ENCODE measurements around the gene GJB1. TPM values are rescaled to one million over a fixed set of nuclear protein-coding genes. Genes with fewer than 3 reads are reported as not detected.

Gene GJB1
- total RNA-seq, 1 experiment from 2014 or later: not detected

DNA sequence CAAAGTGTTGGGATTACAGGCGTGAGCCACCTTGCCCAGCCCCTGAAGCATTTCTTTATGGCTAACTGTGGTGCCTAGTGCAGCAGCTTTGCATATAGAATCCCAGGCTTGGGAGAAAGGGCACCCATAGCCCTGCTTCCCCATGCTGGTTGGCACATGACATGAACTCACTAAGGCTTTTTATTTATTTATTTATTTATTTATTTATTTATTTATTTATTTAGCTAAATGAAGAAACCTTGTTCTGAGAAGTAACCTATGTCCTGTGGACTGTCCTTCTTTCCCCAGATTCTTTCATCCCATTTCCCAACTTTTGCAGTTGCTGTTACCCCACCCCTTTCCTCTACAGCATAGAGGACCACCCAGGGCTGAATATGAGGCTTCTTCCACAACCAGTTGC is 1.9 kb upstream of the GJB1 start:
- intact Hi-C loops (cut with micrococcal nuclease): no loop called here
- H3K9me2 ChIP-seq (replicated peaks; ENCODE audit: low read length): no peaks in the 10 kb centered on the region
- H3K4me3 ChIP-seq (ENCODE audit: low read length): no peak overlapping the region
- H3F3A ChIP-seq (ENCODE audit: low read length, unreplicated experiment): no peaks in the 10 kb centered on the region
- no peak for TF ChIP-seq EZH2phosphoT487 (IDR thresholded peaks at IDR 0.05; ENCODE audit: borderline replicate concordance, low read length)
- TF ChIP-seq, protein P1, sequence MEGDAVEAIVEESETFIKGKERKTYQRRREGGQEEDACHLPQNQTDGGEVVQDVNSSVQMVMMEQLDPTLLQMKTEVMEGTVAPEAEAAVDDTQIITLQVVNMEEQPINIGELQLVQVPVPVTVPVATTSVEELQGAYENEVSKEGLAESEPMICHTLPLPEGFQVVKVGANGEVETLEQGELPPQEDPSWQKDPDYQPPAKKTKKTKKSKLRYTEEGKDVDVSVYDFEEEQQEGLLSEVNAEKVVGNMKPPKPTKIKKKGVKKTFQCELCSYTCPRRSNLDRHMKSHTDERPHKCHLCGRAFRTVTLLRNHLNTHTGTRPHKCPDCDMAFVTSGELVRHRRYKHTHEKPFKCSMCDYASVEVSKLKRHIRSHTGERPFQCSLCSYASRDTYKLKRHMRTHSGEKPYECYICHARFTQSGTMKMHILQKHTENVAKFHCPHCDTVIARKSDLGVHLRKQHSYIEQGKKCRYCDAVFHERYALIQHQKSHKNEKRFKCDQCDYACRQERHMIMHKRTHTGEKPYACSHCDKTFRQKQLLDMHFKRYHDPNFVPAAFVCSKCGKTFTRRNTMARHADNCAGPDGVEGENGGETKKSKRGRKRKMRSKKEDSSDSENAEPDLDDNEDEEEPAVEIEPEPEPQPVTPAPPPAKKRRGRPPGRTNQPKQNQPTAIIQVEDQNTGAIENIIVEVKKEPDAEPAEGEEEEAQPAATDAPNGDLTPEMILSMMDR (conservative IDR thresholded peaks at IDR 0.05; ENCODE audit: low read depth, low read length): no peak
- H3K36me3 ChIP-seq (ENCODE audit: low read depth, low read length): no peaks in the 10 kb centered on the region
- DNase-seq (no peak), ATAC-seq (no peak)
- no TSS peak for BruUV-seq (replicated peaks)
- ChIA-PET POLR2A (ENCODE audit: unreplicated experiment) (no interaction called here), CTCF (no interaction called here)
- H3K27ac ChIP-seq (ENCODE audit: low read length): no peak overlapping the region
- H4K20me1 ChIP-seq (ENCODE audit: low read length): no peaks in the 10 kb centered on the region
- no peaks in the 10 kb centered on the region for H3K9me3 ChIP-seq (ENCODE audit: low read length)
- H3K4me2 ChIP-seq (ENCODE audit: low read length): no peak overlapping the region
- H3K79me2 ChIP-seq (ENCODE audit: low read length): no peaks in the 10 kb centered on the region
- H2AFZ ChIP-seq (ENCODE audit: low read length): no peak overlapping the region
- H3K9ac ChIP-seq (ENCODE audit: low read length): no peak overlapping the region
- H3K4me1 ChIP-seq (ENCODE audit: insufficient read depth, low read length): no peaks in the 10 kb centered on the region
- H3K27me3 ChIP-seq (ENCODE audit: low read length): no peaks in the 10 kb centered on the region

DNA sequence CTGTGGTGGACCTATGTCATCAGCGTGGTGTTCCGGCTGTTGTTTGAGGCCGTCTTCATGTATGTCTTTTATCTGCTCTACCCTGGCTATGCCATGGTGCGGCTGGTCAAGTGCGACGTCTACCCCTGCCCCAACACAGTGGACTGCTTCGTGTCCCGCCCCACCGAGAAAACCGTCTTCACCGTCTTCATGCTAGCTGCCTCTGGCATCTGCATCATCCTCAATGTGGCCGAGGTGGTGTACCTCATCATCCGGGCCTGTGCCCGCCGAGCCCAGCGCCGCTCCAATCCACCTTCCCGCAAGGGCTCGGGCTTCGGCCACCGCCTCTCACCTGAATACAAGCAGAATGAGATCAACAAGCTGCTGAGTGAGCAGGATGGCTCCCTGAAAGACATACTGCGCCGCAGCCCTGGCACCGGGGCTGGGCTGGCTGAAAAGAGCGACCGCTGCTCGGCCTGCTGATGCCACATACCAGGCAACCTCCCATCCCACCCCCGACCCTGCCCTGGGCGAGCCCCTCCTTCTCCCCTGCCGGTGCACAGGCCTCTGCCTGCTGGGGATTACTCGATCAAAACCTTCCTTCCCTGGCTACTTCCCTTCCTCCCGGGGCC is 1.2 kb downstream of the GJB1 start:
- ChIA-PET POLR2A (ENCODE audit: unreplicated experiment) (no interaction called here), CTCF (no interaction called here)
- no peaks in the 10 kb centered on the region for H3K9me3 ChIP-seq (ENCODE audit: low read length)
- TF ChIP-seq, protein P1 (conservative IDR thresholded peaks at IDR 0.05; ENCODE audit: low read depth, low read length): no peak
- TF ChIP-seq EZH2phosphoT487 (IDR thresholded peaks at IDR 0.05; ENCODE audit: borderline replicate concordance, low read length): no peak
- TF ChIP-seq EZH2 (IDR thresholded peaks at IDR 0.05; ENCODE audit: low read length, unreplicated experiment): no peak
- H2AFZ ChIP-seq (ENCODE audit: low read length): no peak overlapping the region
- H3K27me3 ChIP-seq (ENCODE audit: low read length): no peaks in the 10 kb centered on the region
- DNase-seq: no peak
- BruUV-seq (replicated peaks): no TSS peak
- ATAC-seq: no peak
- no peak overlapping the region for H3K27ac ChIP-seq (ENCODE audit: low read length)
- H3K79me2 ChIP-seq (ENCODE audit: low read length): no peaks in the 10 kb centered on the region
- H3K9me2 ChIP-seq (replicated peaks; ENCODE audit: low read length): no peaks in the 10 kb centered on the region
- H3K4me3 ChIP-seq (ENCODE audit: low read length): no peak overlapping the region
- no peaks in the 10 kb centered on the region for H3K36me3 ChIP-seq (ENCODE audit: low read depth, low read length)
- no peaks in the 10 kb centered on the region for H4K20me1 ChIP-seq (ENCODE audit: low read length)
- no peaks in the 10 kb centered on the region for H3K4me1 ChIP-seq (ENCODE audit: insufficient read depth, low read length)
- H3K4me2 ChIP-seq (ENCODE audit: low read length): no peak overlapping the region
- H3K9ac ChIP-seq (ENCODE audit: low read length): no peak overlapping the region
- intact Hi-C loops (cut with micrococcal nuclease): no loop called here
- H3F3A ChIP-seq (ENCODE audit: low read length, unreplicated experiment): no peaks in the 10 kb centered on the region

DNA sequence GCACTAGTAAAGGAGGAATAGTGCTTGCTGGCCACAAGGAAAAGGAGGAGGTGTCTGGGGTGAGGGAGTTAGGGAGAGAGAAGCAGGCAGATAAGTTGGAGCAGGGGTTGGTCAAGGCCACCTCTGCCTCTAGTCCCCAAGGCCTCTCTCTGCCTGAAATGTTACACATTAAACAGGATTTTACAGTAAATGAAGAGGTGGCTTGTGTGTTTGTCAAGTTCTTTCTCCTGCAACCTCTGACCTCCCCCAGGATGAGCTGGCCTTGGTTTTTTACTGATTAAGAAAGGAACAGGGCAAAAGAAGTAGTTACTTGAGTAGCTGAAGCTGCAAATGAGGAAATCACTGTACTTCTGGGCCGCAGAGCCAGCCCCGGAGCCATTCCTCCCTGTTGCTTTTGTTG is 2.0 kb downstream of the GJB1 start:
- no TSS peak for BruUV-seq (replicated peaks)
- ATAC-seq (no peak), DNase-seq (no peak)
- H2AFZ ChIP-seq (ENCODE audit: low read length): no peak overlapping the region
- H4K20me1 ChIP-seq (ENCODE audit: low read length): no peaks in the 10 kb centered on the region
- H3K4me3 ChIP-seq (ENCODE audit: low read length): no peak overlapping the region
- H3K4me1 ChIP-seq (ENCODE audit: insufficient read depth, low read length): no peaks in the 10 kb centered on the region
- intact Hi-C loops (cut with micrococcal nuclease): no loop called here
- no peaks in the 10 kb centered on the region for H3F3A ChIP-seq (ENCODE audit: low read length, unreplicated experiment)
- no peaks in the 10 kb centered on the region for H3K36me3 ChIP-seq (ENCODE audit: low read depth, low read length)
- H3K79me2 ChIP-seq (ENCODE audit: low read length): no peaks in the 10 kb centered on the region
- H3K4me2 ChIP-seq (ENCODE audit: low read length): no peak overlapping the region
- ChIA-PET POLR2A (ENCODE audit: unreplicated experiment) (no interaction called here), CTCF (no interaction called here)
- no peaks in the 10 kb centered on the region for H3K9me3 ChIP-seq (ENCODE audit: low read length)
- no peak overlapping the region for H3K27ac ChIP-seq (ENCODE audit: low read length)
- TF ChIP-seq, protein P1 (conservative IDR thresholded peaks at IDR 0.05; ENCODE audit: low read depth, low read length): no peak
- TF ChIP-seq EZH2 (IDR thresholded peaks at IDR 0.05; ENCODE audit: low read length, unreplicated experiment) (no peak), EZH2phosphoT487 (IDR thresholded peaks at IDR 0.05; ENCODE audit: borderline replicate concordance, low read length) (no peak)
- no peaks in the 10 kb centered on the region for H3K9me2 ChIP-seq (replicated peaks; ENCODE audit: low read length)
- no peak overlapping the region for H3K9ac ChIP-seq (ENCODE audit: low read length)
- no peaks in the 10 kb centered on the region for H3K27me3 ChIP-seq (ENCODE audit: low read length)

Data from PC-3 (cell line).